GM13976 (cell line): ENCODE measurements around the gene UBE2C.

Source experiments
- DNase-seq: peaks from one replicate; pipeline ENCODE4 v3.0.0; 2012; ENCODE audit warnings: low spot score
- in situ Hi-C: fragments of 300-500 bp; cut with MboI; formaldehyde crosslinking; loops from one replicate; pipeline ENCODE4 v1.12.0; 2022; ENCODE audit warnings: low sequenced_read_pairs, mixed read lengths, inconsistent platforms; ENCODE audit not compliant: unreplicated experiment
- TF ChIP-seq, protein P1 (sequence below): IDR thresholded peaks from 2 replicates; pipeline ENCODE4 v1.5.1; 2012; ENCODE audit warnings: borderline replicate concordance, mild to moderate bottlenecking; ENCODE audit not compliant: insufficient read depth; ENCODE audit errors: extremely low read depth, missing control alignments, control extremely low read depth

UBE2C gene

DNA sequence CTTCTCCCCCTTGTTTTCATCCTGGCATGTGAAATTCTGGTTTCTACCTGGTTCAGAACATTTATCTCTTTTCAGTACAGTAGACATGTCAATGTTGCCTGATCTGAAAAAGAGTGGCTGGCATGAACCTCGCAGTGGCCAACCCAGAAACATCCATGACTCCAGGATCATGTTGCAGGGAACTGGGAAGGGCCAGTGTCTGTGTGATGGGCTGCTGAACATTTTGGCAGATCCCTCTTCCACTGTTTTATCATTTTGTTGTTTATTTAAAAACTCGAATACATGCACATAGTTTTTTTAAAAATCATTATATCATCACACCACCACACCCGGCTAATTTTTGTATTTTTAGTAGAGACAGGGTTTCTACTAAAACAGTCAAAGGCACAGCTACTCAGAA, 39.8 kb upstream of the UBE2C start:
- TF ChIP-seq, protein P1, sequence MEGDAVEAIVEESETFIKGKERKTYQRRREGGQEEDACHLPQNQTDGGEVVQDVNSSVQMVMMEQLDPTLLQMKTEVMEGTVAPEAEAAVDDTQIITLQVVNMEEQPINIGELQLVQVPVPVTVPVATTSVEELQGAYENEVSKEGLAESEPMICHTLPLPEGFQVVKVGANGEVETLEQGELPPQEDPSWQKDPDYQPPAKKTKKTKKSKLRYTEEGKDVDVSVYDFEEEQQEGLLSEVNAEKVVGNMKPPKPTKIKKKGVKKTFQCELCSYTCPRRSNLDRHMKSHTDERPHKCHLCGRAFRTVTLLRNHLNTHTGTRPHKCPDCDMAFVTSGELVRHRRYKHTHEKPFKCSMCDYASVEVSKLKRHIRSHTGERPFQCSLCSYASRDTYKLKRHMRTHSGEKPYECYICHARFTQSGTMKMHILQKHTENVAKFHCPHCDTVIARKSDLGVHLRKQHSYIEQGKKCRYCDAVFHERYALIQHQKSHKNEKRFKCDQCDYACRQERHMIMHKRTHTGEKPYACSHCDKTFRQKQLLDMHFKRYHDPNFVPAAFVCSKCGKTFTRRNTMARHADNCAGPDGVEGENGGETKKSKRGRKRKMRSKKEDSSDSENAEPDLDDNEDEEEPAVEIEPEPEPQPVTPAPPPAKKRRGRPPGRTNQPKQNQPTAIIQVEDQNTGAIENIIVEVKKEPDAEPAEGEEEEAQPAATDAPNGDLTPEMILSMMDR, result no peak
- no peak for DNase-seq
- in situ Hi-C loops, result loop anchor here (25.0 kb wide), 3 partner anchors 185 to 410 kb away; partner anchors contain the start of genes SYS1, WFDC2 and WFDC8

- DNase-seq, result no peak
- TF ChIP-seq, protein P1, result no peak
- in situ Hi-C loops, result loop anchor here (25.0 kb wide), 3 partner anchors 188 to 413 kb away; partner anchors contain the start of genes SYS1, WFDC2 and WFDC8
Observed at GRCh38 chr20:45774945-45775344, 37.5 kb upstream of the UBE2C start.

DNA sequence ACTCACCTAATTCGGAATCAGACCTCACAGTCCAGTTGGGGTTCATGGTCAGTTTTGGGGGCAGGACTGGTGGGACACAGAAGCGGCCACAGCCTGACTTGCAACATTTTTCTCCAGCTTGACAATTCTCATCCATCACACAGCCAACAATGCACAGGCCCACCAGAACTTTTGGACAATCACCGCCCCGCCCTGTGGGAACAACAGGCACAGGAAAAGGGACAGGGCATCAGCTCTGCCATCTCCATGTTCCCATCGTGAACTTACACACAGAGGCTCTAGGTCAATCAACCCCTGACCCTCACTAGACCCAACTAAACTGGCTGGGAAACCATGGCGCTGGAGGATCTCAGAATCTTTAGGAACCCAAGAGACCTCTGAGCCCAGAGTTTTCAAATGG, 37.0 kb upstream of the UBE2C start:
- no peak for DNase-seq
- in situ Hi-C loops, result no loop called here
- TF ChIP-seq, protein P1, result no peak

DNA sequence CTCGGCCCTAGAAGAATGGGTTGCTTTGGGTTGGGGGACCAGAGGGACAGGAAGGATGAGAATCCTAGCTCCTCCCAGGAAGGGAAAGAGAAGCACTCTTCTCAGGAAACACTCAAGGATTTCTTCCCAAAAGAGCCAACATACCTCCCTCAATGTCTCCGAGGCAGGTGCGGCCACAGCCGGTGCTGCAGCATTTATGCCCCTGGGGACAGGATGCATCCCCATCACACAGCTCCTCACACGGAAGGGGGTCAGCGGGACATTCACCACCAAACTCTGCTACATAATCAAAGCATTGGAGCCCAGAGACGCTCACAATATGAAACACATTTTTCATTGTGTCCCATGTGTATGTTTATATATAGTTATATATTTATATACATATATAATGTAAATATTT, 35.5 kb upstream of the UBE2C start:
- in situ Hi-C loops, result no loop called here
- no peak for DNase-seq
- TF ChIP-seq, protein P1, result no peak

- in situ Hi-C loops, result no loop called here
- TF ChIP-seq, protein P1, result no peak
- no peak for DNase-seq
Observed at GRCh38 chr20:45779011-45779915, 33.2 kb upstream of the UBE2C start.

DNA sequence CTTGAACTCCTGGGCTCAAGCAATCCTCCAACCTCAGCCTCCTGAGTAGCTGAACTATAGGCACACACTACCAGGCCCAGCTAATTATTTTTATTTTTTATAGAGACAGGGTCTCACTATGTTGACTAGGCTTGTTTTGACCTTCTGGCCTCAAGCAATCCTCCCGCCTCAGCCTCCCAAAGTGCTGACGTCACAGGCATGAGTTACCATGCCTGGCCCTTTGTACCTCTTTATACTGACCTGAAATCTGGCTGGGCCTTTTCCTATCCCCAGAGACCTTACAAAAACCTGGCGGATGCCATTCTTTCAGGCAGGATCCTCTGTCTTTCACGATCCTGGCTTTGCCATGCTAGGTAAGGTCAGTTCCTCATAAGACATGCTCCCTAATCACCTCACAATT, 32.3 kb upstream of the UBE2C start:
- TF ChIP-seq, protein P1, result no peak
- in situ Hi-C loops, result no loop called here
- no peak for DNase-seq
